Sigmoid colon (tissue), 4 donors: ENCODE data around the gene MAPKAPK3.

Source experiments
- CTCF ChIP-seq, 4 experiments: fragments of 450-650 bp in 3 of 4; fragments of 200-600 bp in 1 of 4; IDR thresholded peaks; one replicate each; pipeline ENCODE4 v1.5.1; 2016 to 2019; ENCODE audit warnings: antibody characterized with exemption in 4 of 4, mild to moderate bottlenecking in 3 of 4, moderate library complexity in 2 of 4
- EP300 ChIP-seq, 4 donors: sonication (generic); formaldehyde crosslinking; IDR thresholded peaks; one replicate each; pipeline ENCODE4 v1.6.1; 2017; ENCODE audit warnings: antibody characterized with exemption in 4 of 4
- POLR2A ChIP-seq, 2 donors: fragments of 450-650 bp; IDR thresholded peaks; one replicate each; pipeline ENCODE4 v1.6.1; 2016; ENCODE audit warnings: antibody characterized with exemption in 2 of 2, mild to moderate bottlenecking in 2 of 2, moderate library complexity in 2 of 2

GRCh38 chr3:50616003-50616769, 765 bp upstream of the MAPKAPK3 start:
- TF ChIP-seq POLR2A (IDR thresholded peaks at IDR 0.05) = no peak
- TF ChIP-seq CTCF (IDR thresholded peaks at IDR 0.05) = peak; percentile 95 to 100 (median 98)
- no peak for TF ChIP-seq EP300 (IDR thresholded peaks at IDR 0.05)
